ENCODE measurements around the gene TRAF2. TPM values are rescaled to one million over a fixed set of nuclear protein-coding genes. Genes with fewer than 3 reads are reported as not detected.

Gene TRAF2
- total and polyA plus RNA-seq, 2 donors (not counting 3 experiments of a cell fraction or from before 2014, with no cell fraction given) = 10.9 to 23.1 TPM

DNA sequence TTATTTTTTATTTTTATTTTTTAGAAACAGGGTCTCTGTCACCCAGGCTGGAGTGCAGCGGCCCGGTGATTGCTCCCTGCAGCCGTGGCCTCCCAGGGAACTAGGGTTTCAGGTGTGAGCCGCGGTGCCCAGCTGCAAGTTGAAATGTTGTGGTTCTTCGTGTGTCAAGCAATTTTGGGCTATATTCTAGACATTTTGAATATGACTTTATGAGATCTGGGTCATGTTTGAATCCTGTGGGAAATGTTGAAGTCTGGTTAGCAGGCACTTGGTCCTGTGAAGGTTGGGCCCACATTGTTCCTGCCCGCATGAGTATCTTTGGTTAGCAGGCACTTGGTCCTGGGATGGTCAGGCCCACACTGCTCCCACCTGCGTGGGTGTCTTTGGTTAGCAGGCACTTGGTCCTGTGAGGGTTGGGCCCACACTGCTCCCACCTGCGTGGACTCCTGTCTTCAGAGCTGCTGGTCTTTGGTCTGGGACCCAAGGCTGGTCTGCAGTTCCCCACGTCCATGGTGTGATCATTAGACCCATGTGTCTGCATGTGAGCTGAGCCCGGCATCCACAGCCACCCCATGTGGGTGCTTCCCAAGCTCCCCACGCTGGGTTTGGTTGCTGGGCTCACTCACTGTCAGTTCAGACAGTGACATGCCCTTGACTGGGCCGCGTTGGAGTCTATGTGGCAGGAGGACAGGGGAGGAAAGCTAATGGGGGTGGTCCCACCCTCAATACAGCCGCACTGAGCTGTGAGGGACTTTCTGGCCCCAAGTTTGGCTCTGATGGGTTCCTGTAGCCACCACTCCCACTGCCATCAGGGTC, 51.1 kb downstream of the TRAF2 start:
- POLR2A ChIA-PET = no interaction called here
- no peak overlapping the region for H3K4me2 ChIP-seq (ENCODE audit: insufficient read depth, low read length)
- TF ChIP-seq POLR2AphosphoS5 (IDR thresholded peaks at IDR 0.05; ENCODE audit: insufficient read depth, low read depth, low read length) = no peak
- no peak for TF ChIP-seq GATA2 (IDR thresholded peaks at IDR 0.05; ENCODE audit: insufficient read depth, insufficient read length, low read depth, low read length)
- TF ChIP-seq EZH2 (IDR thresholded peaks at IDR 0.05; ENCODE audit: borderline replicate concordance, low read depth, low read length, severe bottlenecking) = no peak
- no peak for TF ChIP-seq POLR2A (IDR thresholded peaks at IDR 0.05; ENCODE audit: low read depth, low read length)
- TF ChIP-seq MYC (IDR thresholded peaks at IDR 0.05; ENCODE audit: low read depth, low read length) = no peak
- no peak for TF ChIP-seq JUN (IDR thresholded peaks at IDR 0.05; ENCODE audit: borderline replicate concordance, insufficient read depth, insufficient read length, low read depth)
- TF ChIP-seq, protein P1, sequence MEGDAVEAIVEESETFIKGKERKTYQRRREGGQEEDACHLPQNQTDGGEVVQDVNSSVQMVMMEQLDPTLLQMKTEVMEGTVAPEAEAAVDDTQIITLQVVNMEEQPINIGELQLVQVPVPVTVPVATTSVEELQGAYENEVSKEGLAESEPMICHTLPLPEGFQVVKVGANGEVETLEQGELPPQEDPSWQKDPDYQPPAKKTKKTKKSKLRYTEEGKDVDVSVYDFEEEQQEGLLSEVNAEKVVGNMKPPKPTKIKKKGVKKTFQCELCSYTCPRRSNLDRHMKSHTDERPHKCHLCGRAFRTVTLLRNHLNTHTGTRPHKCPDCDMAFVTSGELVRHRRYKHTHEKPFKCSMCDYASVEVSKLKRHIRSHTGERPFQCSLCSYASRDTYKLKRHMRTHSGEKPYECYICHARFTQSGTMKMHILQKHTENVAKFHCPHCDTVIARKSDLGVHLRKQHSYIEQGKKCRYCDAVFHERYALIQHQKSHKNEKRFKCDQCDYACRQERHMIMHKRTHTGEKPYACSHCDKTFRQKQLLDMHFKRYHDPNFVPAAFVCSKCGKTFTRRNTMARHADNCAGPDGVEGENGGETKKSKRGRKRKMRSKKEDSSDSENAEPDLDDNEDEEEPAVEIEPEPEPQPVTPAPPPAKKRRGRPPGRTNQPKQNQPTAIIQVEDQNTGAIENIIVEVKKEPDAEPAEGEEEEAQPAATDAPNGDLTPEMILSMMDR (IDR thresholded peaks at IDR 0.05; ENCODE audit: extremely low read depth in 1 of 2, insufficient read depth in 1 of 2, low read depth in 1 of 2, low read length in 2 of 2) = no peak
- no peak for TF ChIP-seq FOS (IDR thresholded peaks at IDR 0.05; ENCODE audit: borderline replicate concordance, insufficient read depth, low read length)
- TF ChIP-seq, protein P2, sequence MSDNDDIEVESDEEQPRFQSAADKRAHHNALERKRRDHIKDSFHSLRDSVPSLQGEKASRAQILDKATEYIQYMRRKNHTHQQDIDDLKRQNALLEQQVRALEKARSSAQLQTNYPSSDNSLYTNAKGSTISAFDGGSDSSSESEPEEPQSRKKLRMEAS (IDR thresholded peaks at IDR 0.05; ENCODE audit: insufficient read depth, insufficient read length) = no peak
- dilution Hi-C loops (cut with MboI; ENCODE audit: extremely low pct_ligation_motif_present, low sequenced_read_pairs) = loop anchor here (25.0 kb wide), 1 partner anchor 125 kb away; the partner anchor contains the start of gene RABL6
- no peaks in the 10 kb centered on the region for H3K27me3 ChIP-seq (ENCODE audit: control insufficient read depth in 2 of 2, insufficient read depth in 2 of 2, low read length in 2 of 2)
- no peak for FAIRE-seq
- H3K9me3 ChIP-seq (replicated peaks; ENCODE audit: control insufficient read depth, insufficient read depth, low read length) = no peaks in the 10 kb centered on the region
- peaks cover 2 to 28% of the 10 kb centered on the region in 2 experiments for H3K36me3 ChIP-seq (ENCODE audit: control insufficient read depth in 2 of 2, extremely low read depth in 1 of 2, insufficient read depth in 2 of 2, low read length in 2 of 2)
- no peak for DNase-seq (ENCODE audit: low read depth, low spot score)
- H3K27ac ChIP-seq (ENCODE audit: insufficient read depth, low read depth, low read length) = no peak overlapping the region
- H3K4me1 ChIP-seq (ENCODE audit: control insufficient read depth, extremely low read depth, insufficient read depth, low read length) = no peaks in the 10 kb centered on the region
- H2AFZ ChIP-seq (ENCODE audit: low read depth, low read length) = no peak overlapping the region
- H3K79me2 ChIP-seq (ENCODE audit: control insufficient read depth, insufficient read depth, low read length) = peaks cover 9% of the 10 kb centered on the region
- H3K9ac ChIP-seq (replicated peaks; ENCODE audit: extremely low read depth, insufficient read depth, low read length) = no peak overlapping the region
- BruUV-seq (replicated peaks) = no TSS peak
- no peaks in the 10 kb centered on the region for H3K9me1 ChIP-seq (replicated peaks; ENCODE audit: control insufficient read depth, extremely low read depth, insufficient read depth, low read length)
- intact Hi-C loops (cut with micrococcal nuclease) = loop anchor here (5.0 kb wide), 1 partner anchor 70 kb away; the partner anchor contains the start of gene EDF1
- H4K20me1 ChIP-seq (replicated peaks; ENCODE audit: control insufficient read depth, extremely low read depth, insufficient read depth, low read length) = no peaks in the 10 kb centered on the region
- no peak overlapping the region for H3K4me3 ChIP-seq (replicated peaks in 1 of 3; ENCODE audit: insufficient read depth in 1 of 3, low read depth in 1 of 3, low read length in 3 of 3)
- CTCF ChIA-PET = interaction anchor here (0.6 to 1.6 kb wide), 5 partner anchors 10 to 98 kb away, joined by 3 to 6 read pairs (median 3); no protein-coding TSS in a partner anchor
